Measurements from ENCODE around the gene TGFB1. TPM values are rescaled to one million over a fixed set of nuclear protein-coding genes. Genes with fewer than 3 reads are reported as not detected.

Gene TGFB1
- total and polyA plus RNA-seq, 9 of the 15 experiments (the other 6 are each of a cell fraction or from before 2014, with no cell fraction given) = 0.24 to 159 (median 17.2) TPM

DNA sequence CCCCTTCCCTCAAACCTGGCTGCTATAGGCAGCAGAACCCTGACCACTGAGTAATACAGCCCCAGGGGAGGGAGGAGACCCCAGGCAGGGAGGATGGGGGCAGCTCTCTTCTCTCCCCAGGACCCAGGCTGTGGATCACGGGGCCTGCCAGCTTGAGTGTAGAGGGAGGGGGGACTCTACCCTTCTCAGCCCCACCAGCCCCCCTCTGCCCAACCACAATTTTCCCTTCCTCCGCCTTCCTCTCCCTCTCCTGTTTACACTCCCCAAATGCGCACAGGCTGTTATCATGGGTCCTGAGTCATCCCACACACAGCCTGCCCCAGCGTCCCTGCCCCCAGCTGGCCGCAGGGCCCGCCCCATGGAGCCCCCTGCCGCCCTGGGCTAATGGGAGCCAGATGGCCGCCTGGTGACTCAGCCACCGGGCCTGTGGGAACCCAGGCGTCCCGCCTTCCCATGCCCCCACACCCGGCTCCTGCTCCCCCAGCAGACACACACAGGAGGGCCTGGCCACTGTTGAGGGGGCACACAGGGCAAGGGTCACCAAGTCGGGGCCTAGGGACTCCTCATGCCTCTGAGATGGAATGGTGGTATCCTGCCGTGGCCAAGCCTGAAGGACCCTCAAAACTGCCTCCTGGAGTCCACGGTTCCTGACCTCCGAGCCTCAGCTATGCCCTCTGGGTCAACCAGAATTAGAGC is 30.1 kb downstream of the TGFB1 start (continued):
- peak; percentile 39; the same call in 1 of the 2 replicates for TF ChIP-seq NFRKB (IDR thresholded peaks at IDR 0.05; ENCODE audit: low read depth)
- TF ChIP-seq ZNF274 (IDR thresholded peaks at IDR 0.05; ENCODE audit: borderline replicate concordance, low read depth, low read length) = no peak
- TF ChIP-seq, protein P1, sequence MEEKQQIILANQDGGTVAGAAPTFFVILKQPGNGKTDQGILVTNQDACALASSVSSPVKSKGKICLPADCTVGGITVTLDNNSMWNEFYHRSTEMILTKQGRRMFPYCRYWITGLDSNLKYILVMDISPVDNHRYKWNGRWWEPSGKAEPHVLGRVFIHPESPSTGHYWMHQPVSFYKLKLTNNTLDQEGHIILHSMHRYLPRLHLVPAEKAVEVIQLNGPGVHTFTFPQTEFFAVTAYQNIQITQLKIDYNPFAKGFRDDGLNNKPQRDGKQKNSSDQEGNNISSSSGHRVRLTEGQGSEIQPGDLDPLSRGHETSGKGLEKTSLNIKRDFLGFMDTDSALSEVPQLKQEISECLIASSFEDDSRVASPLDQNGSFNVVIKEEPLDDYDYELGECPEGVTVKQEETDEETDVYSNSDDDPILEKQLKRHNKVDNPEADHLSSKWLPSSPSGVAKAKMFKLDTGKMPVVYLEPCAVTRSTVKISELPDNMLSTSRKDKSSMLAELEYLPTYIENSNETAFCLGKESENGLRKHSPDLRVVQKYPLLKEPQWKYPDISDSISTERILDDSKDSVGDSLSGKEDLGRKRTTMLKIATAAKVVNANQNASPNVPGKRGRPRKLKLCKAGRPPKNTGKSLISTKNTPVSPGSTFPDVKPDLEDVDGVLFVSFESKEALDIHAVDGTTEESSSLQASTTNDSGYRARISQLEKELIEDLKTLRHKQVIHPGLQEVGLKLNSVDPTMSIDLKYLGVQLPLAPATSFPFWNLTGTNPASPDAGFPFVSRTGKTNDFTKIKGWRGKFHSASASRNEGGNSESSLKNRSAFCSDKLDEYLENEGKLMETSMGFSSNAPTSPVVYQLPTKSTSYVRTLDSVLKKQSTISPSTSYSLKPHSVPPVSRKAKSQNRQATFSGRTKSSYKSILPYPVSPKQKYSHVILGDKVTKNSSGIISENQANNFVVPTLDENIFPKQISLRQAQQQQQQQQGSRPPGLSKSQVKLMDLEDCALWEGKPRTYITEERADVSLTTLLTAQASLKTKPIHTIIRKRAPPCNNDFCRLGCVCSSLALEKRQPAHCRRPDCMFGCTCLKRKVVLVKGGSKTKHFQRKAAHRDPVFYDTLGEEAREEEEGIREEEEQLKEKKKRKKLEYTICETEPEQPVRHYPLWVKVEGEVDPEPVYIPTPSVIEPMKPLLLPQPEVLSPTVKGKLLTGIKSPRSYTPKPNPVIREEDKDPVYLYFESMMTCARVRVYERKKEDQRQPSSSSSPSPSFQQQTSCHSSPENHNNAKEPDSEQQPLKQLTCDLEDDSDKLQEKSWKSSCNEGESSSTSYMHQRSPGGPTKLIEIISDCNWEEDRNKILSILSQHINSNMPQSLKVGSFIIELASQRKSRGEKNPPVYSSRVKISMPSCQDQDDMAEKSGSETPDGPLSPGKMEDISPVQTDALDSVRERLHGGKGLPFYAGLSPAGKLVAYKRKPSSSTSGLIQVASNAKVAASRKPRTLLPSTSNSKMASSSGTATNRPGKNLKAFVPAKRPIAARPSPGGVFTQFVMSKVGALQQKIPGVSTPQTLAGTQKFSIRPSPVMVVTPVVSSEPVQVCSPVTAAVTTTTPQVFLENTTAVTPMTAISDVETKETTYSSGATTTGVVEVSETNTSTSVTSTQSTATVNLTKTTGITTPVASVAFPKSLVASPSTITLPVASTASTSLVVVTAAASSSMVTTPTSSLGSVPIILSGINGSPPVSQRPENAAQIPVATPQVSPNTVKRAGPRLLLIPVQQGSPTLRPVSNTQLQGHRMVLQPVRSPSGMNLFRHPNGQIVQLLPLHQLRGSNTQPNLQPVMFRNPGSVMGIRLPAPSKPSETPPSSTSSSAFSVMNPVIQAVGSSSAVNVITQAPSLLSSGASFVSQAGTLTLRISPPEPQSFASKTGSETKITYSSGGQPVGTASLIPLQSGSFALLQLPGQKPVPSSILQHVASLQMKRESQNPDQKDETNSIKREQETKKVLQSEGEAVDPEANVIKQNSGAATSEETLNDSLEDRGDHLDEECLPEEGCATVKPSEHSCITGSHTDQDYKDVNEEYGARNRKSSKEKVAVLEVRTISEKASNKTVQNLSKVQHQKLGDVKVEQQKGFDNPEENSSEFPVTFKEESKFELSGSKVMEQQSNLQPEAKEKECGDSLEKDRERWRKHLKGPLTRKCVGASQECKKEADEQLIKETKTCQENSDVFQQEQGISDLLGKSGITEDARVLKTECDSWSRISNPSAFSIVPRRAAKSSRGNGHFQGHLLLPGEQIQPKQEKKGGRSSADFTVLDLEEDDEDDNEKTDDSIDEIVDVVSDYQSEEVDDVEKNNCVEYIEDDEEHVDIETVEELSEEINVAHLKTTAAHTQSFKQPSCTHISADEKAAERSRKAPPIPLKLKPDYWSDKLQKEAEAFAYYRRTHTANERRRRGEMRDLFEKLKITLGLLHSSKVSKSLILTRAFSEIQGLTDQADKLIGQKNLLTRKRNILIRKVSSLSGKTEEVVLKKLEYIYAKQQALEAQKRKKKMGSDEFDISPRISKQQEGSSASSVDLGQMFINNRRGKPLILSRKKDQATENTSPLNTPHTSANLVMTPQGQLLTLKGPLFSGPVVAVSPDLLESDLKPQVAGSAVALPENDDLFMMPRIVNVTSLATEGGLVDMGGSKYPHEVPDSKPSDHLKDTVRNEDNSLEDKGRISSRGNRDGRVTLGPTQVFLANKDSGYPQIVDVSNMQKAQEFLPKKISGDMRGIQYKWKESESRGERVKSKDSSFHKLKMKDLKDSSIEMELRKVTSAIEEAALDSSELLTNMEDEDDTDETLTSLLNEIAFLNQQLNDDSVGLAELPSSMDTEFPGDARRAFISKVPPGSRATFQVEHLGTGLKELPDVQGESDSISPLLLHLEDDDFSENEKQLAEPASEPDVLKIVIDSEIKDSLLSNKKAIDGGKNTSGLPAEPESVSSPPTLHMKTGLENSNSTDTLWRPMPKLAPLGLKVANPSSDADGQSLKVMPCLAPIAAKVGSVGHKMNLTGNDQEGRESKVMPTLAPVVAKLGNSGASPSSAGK (IDR thresholded peaks at IDR 0.05) = no peak
- no peak for TF ChIP-seq SAFB (IDR thresholded peaks at IDR 0.05; ENCODE audit: borderline replicate concordance, low read depth, low read length)
- no peak; the same call in 1 of the 2 replicates for TF ChIP-seq KLF6 (CRISPR knock-in tag; IDR thresholded peaks at IDR 0.05; ENCODE audit: borderline replicate concordance)
- TF ChIP-seq MED1 (CRISPR knock-in tag; IDR thresholded peaks at IDR 0.05; ENCODE audit: borderline replicate concordance) = no peak
- TF ChIP-seq, protein P2, sequence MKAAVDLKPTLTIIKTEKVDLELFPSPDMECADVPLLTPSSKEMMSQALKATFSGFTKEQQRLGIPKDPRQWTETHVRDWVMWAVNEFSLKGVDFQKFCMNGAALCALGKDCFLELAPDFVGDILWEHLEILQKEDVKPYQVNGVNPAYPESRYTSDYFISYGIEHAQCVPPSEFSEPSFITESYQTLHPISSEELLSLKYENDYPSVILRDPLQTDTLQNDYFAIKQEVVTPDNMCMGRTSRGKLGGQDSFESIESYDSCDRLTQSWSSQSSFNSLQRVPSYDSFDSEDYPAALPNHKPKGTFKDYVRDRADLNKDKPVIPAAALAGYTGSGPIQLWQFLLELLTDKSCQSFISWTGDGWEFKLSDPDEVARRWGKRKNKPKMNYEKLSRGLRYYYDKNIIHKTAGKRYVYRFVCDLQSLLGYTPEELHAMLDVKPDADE (conservative IDR thresholded peaks at IDR 0.05; ENCODE audit: control insufficient read depth, low read depth, low read length) = peak; percentile 79; the same call in 1 of the 2 replicates
- TF ChIP-seq MXI1 (IDR thresholded peaks at IDR 0.05; ENCODE audit: low read depth, low read length) = 0 out of 2 replicates have a peak, but pooled peaks have one; percentile 13
- no peak for TF ChIP-seq HCFC1 (IDR thresholded peaks at IDR 0.05; ENCODE audit: low read depth, low read length)
- peak; percentile 97 for TF ChIP-seq DPF2 (IDR thresholded peaks at IDR 0.05)
- TF ChIP-seq DNMT1 (IDR thresholded peaks at IDR 0.05) = no peak
- TF ChIP-seq ZNF384 (IDR thresholded peaks at IDR 0.05; ENCODE audit: low read depth, low read length) = no peak
- TF ChIP-seq, protein P3, sequence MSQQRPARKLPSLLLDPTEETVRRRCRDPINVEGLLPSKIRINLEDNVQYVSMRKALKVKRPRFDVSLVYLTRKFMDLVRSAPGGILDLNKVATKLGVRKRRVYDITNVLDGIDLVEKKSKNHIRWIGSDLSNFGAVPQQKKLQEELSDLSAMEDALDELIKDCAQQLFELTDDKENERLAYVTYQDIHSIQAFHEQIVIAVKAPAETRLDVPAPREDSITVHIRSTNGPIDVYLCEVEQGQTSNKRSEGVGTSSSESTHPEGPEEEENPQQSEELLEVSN (IDR thresholded peaks at IDR 0.05; ENCODE audit: borderline replicate concordance in 1 of 2, extremely low read depth in 1 of 2, insufficient read depth in 1 of 2, insufficient read length in 1 of 2, low read depth in 1 of 2, low read length in 1 of 2, poor library complexity in 1 of 2, severe bottlenecking in 1 of 2) = peak; percentile 23 to 28
- TF ChIP-seq ILF3 (IDR thresholded peaks at IDR 0.05; ENCODE audit: borderline replicate concordance) = no peak
